Measurements from ENCODE around the gene MAN2B1.
A peak's percentile ranks its signal among the peaks of the same experiment; 100 is the strongest.
"Not testable (repeated sequence)": the region's sequence is repeated elsewhere in the genome, so short reads cannot be mapped to it uniquely, and the experiment has no call there.

MAN2B1 gene

GRCh38 chr19:12657966-12658365, 8.6 kb downstream of the MAN2B1 start:
- DNase-seq (ENCODE audit: low spot score) = no peak

- DNase-seq (ENCODE audit: low spot score) = no peak
These were observed 9.5 kb downstream of the MAN2B1 start for GRCh38 chr19:12656899-12657571.

GRCh38 chr19:12655546-12655945, 11.0 kb downstream of the MAN2B1 start:
- no peak for DNase-seq (ENCODE audit: low spot score)

DNA sequence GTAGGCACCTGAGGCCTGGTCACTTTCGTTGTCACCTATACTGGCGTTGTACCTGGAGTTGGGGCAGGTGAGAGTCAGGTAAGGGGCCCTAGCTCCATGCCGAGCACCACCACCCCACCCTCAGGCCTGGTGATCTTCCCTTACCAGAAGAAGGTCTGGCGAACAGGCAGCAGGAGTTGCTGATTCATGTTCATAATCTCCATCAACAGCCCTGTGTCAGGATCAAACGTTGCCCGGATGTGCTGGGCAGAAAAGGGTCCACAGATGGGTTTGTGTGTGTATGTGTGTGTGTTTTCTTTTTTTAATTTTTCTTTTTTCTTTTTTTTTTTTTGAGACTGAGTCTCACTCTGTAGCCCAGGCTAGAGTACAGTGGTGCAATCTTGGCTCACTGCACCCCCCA, 14.3 kb downstream of the MAN2B1 start:
- no peak for DNase-seq (ENCODE audit: low spot score)

- DNase-seq (ENCODE audit: low spot score) = no peak
These were observed 16.6 kb downstream of the MAN2B1 start for GRCh38 chr19:12649941-12650340.

GRCh38 chr19:12648088-12648487, 18.5 kb downstream of the MAN2B1 start:
- no peak for DNase-seq (ENCODE audit: low spot score)

- no peak for DNase-seq (ENCODE audit: low spot score)
These were observed 19.0 kb downstream of the MAN2B1 start for GRCh38 chr19:12647490-12648071.

DNA sequence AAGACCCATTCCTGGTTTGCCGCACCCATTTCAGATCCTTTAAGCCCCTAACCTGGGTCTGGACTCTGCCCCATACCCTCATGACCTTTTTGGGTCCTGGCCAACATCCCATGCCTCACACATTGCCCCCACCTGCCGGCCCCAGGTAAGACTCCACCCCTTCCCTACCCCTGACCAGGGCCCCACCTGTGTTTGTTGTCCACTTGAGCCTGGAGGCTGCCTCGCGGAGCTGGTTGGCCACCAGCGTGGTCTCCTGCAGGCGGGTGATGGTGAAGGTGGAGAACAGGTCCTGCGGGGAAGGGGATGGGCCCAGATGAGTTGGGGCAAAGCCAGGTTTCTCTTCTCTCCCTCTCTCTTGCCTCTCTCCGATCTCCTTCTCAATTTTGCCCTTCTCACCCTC, 19.5 kb downstream of the MAN2B1 start:
- no peak for DNase-seq (ENCODE audit: low spot score)

DNA sequence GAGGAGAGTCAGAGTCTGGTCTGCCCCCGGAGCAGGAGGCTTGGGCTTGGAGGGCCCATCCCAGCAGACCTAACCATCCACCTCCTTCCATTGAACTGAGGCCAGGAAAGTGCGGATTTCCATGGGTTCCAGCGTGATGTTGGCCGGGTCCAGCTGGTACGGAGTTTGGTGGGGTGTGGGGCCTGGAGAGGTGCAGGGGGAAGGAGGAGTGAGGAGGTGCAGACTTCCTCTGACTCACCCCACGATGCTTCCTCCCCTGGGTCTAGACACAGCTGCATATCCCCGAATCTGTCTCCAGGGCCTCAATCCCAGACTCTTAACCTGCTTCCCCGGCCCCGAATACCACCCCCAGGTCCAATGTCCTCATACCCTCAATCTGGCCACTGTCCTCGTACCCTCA, 20.0 kb downstream of the MAN2B1 start:
- no peak for DNase-seq (ENCODE audit: low spot score)

- not testable (repeated sequence) for DNase-seq (ENCODE audit: low spot score)
These were observed 22.8 kb downstream of the MAN2B1 start for GRCh38 chr19:12643716-12644115.

DNA sequence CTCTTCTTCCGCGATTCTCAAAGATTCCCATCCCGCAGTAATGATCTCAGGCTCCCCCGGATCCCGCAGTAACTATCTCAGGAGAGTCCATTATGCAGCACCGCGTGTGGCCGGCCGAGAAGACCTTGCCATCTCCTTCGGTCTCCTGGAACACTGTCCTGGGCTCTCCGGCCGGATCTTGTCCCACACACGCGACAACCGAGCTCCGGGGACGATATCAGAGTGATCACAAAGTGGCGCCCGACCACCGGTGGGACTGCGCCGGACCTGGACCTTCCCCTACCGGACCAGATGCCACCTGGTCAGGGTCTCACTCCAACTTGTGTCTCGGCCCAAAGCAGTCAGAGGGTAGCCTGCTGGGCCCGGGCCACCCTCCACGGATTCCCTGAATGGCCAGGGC, 24.0 kb downstream of the MAN2B1 start:
- no peak for DNase-seq (ENCODE audit: low spot score)

DNA sequence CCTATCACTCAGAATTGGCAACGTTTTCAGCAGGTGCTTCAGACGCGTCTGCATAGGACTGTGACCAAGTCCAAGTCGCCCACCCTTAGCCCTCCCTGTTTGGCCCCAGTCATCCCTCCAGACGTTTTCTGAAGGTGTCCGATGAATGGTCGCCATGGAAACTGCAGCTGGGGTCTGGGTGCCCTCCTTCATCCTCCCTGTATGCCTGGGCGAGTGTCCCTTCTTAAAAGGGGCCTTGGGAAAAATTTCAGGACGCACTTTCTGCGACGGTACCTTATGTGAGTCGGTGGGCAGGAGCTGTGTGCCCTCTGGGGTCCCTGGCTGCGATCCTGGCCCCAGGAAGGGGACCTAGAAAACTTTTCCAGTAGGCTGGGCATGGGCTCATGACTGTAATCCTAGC, 25.1 kb downstream of the MAN2B1 start:
- DNase-seq (ENCODE audit: low spot score) = no peak

DNA sequence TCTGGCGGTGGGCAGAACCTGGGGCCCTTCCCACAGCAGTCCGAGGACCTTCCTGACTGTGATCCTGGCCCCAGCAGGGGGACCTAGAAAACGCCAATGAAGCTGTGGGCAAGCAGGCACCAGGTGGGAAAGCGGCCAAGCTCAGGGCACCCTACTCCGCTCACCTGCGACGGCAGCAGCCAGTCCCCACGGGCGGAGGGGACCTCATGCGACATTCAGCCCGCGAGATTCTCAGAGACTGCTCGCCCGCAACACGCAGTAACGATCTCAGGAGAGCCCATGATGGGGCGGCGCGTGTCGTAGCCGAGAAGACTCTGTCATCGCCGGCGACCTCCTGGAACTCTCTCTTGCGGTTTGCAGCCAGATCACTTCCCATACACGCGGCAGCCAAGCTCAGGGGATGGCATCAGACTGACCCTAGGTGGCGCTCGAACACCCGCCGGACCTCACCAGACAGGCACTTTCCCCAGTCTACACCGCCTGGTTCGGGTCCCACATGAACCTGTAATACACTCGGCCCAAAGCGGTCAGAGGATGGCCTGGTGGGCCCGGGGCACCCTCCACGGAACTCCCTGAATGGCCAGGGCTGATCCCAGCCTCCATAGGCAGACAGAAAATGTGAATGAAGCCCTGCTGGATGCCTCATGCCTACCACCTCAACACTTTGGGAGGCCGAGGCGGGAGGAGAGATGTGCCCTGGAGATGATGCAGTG, 26.5 kb downstream of the MAN2B1 start:
- DNase-seq (ENCODE audit: low spot score) = peak; percentile 57

- DNase-seq (ENCODE audit: low spot score) = no peak
These were observed 27.8 kb downstream of the MAN2B1 start for GRCh38 chr19:12638611-12639182.

- no peak for DNase-seq (ENCODE audit: low spot score)
These were observed 29.9 kb downstream of the MAN2B1 start for GRCh38 chr19:12636631-12637030.

- no peak for DNase-seq (ENCODE audit: low spot score)
These were observed 37.3 kb downstream of the MAN2B1 start for GRCh38 chr19:12629215-12629614.

DNA sequence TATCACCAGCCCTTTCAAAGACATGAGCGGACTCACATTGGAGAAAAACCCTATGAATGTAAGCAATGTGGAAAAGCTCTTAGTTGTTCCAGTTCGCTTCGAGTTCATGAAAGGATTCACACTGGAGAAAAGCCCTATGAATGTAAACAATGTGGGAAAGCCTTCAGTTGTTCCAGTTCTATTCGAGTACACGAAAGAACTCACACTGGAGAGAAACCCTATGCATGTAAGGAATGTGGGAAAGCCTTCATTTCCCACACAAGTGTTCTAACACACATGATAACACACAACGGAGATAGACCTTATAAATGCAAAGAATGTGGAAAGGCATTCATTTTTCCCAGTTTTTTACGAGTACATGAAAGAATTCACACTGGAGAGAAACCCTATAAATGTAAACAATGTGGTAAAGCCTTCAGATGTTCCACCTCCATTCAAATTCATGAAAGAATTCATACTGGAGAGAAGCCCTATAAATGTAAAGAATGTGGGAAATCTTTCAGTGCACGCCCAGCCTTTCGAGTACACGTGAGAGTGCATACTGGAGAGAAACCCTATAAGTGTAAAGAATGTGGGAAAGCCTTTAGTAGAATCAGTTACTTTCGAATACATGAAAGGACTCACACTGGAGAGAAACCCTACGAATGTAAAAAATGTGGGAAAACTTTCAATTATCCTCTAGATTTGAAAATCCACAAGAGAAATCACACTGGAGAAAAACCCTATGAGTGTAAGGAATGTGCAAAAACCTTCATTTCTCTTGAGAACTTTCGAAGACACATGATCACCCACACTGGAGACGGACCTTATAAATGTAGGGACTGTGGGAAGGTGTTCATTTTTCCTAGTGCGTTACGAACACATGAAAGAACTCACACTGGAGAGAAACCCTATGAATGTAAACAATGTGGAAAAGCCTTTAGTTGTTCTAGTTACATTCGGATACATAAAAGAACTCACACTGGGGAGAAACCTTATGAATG, 38.2 kb downstream of the MAN2B1 start:
- DNase-seq (ENCODE audit: low spot score) = no peak

GRCh38 chr19:12626958-12627357, 39.6 kb downstream of the MAN2B1 start:
- no peak for DNase-seq (ENCODE audit: low spot score)

GRCh38 chr19:12623361-12624031, 43.0 kb downstream of the MAN2B1 start:
- DNase-seq (ENCODE audit: low spot score) = no peak

- DNase-seq (ENCODE audit: low spot score) = not testable (repeated sequence)
These were observed 45.1 kb downstream of the MAN2B1 start for GRCh38 chr19:12621253-12622024.
